Thyroid gland (tissue), 4 donors: ENCODE results near the gene IPO8.

Experiments
- CTCF ChIP-seq, 6 experiments: fragments of 200-600 bp in 3 of 6; fragments of 450-650 bp in 3 of 6; sonication (generic) in 3 of 6; IDR thresholded peaks; one replicate each; pipeline ENCODE4 v1.5.1; 2016 to 2019; ENCODE audit warnings: antibody characterized with exemption in 6 of 6, mild to moderate bottlenecking in 2 of 6, inconsistent platforms in 1 of 6, moderate library complexity in 1 of 6
- POLR2A ChIP-seq, 2 donors: fragments of 450-650 bp; IDR thresholded peaks; one replicate each; pipeline ENCODE4 v1.6.1; 2017; ENCODE audit warnings: antibody characterized with exemption in 2 of 2, mild to moderate bottlenecking in 2 of 2, moderate library complexity in 1 of 2

- no peak for TF ChIP-seq CTCF (IDR thresholded peaks at IDR 0.05)
- TF ChIP-seq POLR2A (IDR thresholded peaks at IDR 0.05) = no peak
Observed at GRCh38 chr12:30624009-30624408, 71.7 kb downstream of the IPO8 start.
